NCI-H345 (cell line): ENCODE measurements around the gene IDI2.
"Not testable (repeated sequence)": the region's sequence is repeated elsewhere in the genome, so short reads cannot be mapped to it uniquely, and the experiment has no call there.

ENCODE experiments used
- DNase-seq: peaks from one replicate; lab custom pipeline; 2025; lab: John Stamatoyannopoulos, UW

Gene IDI2

GRCh38 chr10:1047937-1048336 is 22.3 kb upstream of the IDI2 start:
- DNase-seq: no peak

DNA sequence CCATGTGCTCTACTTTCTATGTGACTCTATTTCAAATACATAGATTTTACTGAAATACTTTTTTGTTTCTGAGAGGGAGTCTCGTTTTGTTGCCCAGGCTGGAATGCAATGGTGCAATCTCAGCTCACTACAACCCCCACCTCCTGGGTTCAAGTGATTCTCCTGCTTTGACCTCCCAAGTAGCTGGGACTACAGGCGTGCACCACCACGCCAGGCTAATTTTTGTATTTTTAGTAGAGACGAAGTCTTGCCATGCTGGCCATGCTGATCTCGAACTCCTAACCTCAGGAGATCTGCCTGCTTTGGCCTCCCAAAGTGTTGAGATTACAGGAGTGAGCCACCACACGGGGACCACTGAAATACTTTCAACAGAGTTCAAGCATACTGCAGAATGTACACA is 19.8 kb upstream of the IDI2 start:
- no peak for DNase-seq

DNA sequence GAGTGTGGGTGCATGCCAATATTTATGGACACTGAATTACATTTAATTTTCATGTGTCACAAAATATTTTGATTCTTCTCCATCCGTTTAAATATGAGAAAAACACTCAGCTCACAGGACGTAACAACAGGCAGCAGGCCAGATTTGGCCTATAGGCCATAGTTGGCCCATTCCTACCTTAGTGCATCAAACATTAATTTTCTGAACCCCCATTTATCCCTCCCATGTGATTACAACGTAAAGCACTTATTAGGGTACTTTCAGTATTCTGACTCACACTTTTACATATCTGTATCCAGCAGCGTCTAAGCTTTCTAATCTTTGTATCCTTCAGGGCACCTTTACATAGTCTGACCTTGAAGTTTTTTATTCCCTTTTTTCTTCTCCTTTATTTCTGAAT is 19.3 kb upstream of the IDI2 start:
- no peak for DNase-seq

DNA sequence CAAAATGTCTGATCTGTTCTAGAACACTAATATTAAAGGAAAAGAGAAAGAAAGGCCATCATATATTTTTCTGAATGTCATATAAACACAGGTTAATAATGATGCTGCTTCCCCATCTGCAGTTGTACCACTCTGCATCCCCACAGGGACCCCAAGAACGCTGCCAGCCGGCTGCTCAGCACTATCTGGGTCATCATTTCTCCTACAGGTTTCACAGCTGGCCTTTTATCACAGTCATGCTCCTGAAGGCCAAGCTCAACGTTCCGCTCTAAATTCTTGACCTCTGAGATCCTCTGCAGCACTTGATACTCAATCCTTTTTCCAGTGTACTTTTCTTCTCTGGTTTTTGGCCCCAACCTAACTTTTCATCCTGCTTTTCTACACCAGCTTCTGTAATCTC is 18.5 kb upstream of the IDI2 start:
- no peak for DNase-seq

DNA sequence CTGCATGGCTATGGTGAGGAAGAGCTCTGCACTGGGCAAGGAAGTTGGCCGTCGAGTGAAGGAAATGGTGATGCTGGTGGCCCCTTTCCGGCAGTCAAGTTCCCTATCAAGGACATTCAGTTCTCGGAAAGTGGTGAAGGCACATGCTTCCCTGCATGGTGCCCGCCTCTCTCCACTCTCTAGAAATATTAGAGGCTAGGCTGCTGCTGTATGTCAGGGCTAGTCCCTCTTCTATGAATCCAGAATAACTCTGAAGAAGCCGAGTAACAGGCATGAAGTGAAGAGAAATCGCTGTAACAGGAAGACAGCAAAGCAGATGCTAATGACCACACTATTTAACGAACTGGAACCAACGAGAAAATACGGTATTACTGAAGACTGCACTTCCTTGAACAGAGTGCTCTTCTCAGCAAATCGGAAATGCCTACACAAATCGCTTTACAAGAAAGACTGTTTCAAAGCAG is 17.9 kb upstream of the IDI2 start:
- DNase-seq: no peak

GRCh38 chr10:1041514-1041913 is 15.9 kb upstream of the IDI2 start:
- no peak for DNase-seq

DNA sequence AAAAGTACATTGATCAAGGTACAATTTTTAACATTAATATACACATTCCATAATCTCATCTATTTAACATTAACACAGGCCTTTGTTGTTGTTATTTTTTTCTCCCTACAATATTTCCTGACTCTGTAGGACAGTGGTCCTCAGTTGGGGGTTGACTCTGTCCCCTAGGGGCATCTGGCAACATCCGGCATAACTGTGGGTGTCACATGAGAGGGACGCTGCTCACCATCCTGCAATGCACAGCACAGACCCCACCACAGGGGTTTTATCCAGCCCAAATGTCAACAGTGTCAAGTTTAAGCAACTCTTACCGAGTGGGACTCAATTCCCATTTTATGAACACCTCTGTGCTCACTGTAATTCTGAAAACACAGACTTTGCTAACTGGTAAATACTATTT is 14.5 kb upstream of the IDI2 start:
- DNase-seq: no peak

GRCh38 chr10:1038769-1039168 is 13.1 kb upstream of the IDI2 start:
- DNase-seq: not testable (repeated sequence)

DNA sequence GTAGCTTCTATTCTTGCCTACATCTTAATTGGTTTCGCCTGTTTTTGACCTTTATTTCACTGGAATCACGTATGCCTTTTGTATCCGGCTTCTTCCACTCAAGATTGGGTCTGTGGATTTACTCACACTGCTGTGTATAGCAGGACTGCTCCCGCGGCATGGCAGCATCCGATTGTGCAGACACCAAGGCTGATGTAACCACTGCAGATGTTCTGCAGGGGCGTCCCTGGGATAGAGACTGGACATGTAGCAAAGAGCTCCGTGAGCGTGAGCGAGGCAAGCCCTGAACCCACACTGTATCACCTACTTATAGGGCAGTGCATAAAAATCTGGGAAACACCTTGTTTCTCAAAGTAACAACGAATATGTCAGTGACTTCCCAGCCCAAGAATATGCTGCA is 11.4 kb upstream of the IDI2 start:
- DNase-seq: no peak

GRCh38 chr10:1036341-1036791 is 10.7 kb upstream of the IDI2 start:
- no peak for DNase-seq

- DNase-seq: no peak
Observed at GRCh38 chr10:1035201-1035600, 9.5 kb upstream of the IDI2 start.

DNA sequence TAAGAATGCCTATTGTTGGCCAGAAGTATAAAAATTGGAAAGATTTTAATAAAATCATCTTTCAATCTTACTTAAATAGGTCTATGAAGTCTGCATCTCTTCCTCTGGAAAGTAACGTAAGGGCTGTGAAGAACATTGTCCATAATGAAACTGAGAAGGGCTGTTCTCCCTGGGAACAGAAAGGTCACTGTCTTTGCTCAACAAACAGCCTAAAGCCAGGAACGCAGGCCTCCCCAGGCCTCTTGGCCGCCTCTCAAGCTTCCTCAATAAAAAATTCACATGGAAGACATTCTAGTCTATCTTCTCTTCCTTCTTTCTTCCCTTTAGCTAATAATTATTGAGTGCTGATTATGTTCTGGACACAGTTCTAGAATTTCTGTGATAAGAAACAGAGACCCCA is 9.1 kb upstream of the IDI2 start:
- no peak for DNase-seq

- no peak for DNase-seq
Observed at GRCh38 chr10:1033601-1034000, 7.9 kb upstream of the IDI2 start.

DNA sequence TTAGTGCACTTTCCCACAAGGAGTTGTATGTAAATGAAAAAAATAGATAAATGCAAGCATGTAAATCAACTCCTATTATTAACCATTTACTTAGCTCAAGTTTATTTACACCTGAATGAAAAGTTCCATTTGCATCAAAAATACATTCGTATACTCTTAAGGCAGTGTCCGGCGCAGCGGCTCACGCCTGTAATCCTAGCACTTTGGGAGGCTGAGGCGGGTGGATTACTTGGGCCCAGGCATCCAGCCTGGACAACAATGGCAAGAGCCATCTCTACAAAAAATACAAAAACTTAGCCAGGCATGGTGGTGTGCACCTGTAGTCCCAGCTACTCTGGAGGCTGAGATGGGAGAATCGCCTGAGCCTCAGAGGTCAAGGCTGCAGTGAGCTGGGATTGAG is 4.2 kb upstream of the IDI2 start:
- DNase-seq: no peak

- DNase-seq: no peak
Observed at GRCh38 chr10:1026578-1026977, 919 bp upstream of the IDI2 start.

DNA sequence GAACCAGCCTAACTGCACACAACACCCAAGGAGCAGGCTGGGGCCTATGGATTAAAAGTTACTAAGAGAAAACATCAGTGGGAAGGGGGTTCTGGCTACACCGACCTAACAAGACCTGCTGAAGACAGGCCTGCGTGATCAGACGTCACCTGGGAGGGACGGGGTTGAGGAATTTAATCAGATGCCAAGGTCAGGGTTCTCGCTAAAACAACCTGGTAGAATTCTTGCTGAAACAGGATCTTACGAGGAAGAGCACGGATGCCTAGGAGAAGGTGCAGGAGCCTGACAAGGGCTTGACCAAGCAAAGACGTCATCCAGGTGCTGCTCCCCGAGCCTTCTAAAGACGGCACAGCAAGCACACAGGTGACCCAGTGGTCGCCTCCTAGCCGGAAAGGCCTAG is 1.6 kb downstream of the IDI2 start:
- no peak for DNase-seq

GRCh38 chr10:1022413-1022812 is 3.2 kb downstream of the IDI2 start:
- DNase-seq: no peak

- no peak for DNase-seq
Observed at GRCh38 chr10:1020958-1021357, 4.7 kb downstream of the IDI2 start.

DNA sequence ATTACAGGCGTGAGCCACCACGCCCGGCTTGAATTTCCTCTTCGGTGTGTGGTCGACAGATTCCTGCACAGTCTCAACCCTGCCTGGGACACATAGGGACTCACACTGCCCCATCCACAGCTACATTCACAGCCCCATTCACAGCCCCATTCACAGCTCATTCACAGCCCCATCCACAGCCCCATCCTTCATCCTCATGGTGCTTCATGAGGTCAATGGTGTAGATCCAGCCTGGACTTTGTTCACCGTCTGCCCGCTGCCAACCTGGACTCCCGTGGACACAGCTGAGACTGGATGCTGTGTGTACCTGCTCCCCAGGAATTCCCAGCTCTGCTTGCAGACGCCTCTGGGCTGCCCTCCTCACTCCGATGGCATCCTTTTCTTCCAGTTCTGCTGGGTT is 5.2 kb downstream of the IDI2 start:
- DNase-seq: no peak

DNA sequence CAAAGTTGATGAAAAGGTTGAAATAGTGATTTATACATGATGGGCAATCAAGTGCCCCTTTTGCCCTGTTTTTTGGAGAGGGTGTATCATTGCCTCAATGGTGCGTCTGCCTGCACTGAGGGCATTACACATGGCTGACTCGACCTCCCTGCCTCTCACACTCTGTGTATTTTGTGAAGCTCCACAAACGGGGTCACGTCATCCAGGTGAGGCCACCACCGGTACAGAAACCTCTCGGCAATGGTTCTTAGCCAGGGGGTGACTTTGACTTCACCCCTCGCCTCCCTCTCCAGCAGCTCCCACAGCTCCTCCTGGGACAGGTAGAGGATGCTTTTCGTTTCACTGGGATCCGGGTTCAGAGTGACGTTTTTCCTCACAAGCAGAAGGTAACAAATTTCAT is 6.3 kb downstream of the IDI2 start:
- DNase-seq: no peak

DNA sequence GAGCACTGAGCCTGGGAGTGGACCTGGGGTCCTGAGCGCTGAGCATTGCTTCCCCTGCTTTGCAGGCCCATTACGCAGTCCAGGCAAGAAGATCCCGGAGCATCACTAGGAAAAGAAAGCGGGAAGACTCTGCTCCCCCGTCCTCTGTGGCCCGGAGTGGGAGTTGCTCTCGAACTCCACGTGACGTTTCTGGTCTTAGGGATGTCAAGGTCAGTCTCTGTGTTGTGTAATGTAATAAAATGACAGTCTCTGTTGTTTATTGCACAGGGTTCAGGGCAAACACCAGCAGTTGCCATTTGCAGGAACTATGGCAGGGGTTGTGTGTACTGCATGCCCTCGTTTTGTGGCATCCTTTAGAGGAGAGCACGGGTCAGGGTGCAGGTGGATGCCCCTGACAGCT is 10.0 kb downstream of the IDI2 start:
- DNase-seq: no peak

DNA sequence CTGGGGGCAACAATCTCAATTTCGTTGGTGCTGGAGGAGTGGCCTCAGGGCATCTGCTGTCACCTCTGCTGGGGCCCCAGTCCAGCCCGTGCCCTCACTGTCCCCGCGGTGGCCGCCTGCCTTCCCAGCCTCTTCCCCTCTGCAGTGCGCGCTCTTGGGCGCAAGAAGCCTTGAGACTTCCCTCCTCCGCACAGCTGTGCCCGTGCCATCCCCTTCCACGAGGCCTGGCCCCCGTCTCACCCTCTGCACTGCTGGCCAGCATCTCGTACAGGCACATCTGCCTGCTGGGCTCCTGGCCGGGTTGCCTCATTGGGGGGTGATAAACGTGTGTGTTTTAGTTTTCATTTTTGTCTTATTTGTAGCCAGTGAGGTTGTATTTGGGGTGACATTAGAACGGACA is 14.0 kb downstream of the IDI2 start:
- no peak for DNase-seq

- no peak for DNase-seq
Observed at GRCh38 chr10:1010703-1011102, 15.0 kb downstream of the IDI2 start.

DNA sequence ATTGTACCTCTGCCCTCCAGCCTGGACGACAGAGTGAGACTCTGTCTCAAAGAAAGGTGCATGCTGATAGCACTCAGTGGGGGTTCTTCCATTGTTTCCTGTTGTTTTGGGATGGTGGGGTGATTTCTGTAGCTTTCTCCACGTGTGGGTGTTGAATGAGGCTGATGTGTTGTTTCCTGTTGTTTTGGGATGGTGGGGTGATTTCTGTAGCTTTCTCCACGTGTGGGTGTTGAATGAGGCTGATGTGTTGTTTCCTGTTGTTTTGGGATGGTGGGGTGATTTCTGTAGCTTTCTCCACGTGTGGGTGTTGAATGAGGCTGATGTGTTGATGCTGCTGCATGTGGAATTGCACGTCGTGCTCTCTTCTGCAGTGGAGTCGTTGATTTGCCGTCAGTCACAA is 15.7 kb downstream of the IDI2 start:
- not testable (repeated sequence) for DNase-seq

- no peak for DNase-seq
Observed at GRCh38 chr10:1009071-1009494, 16.6 kb downstream of the IDI2 start.
